HCEC 1CT (cell line): Measurements from ENCODE around the gene CPSF4L.

Experiments used
- DNase-seq: peaks from one replicate; pipeline ENCODE4 v3.0.0-alpha.2; 2017

Gene CPSF4L

DNA sequence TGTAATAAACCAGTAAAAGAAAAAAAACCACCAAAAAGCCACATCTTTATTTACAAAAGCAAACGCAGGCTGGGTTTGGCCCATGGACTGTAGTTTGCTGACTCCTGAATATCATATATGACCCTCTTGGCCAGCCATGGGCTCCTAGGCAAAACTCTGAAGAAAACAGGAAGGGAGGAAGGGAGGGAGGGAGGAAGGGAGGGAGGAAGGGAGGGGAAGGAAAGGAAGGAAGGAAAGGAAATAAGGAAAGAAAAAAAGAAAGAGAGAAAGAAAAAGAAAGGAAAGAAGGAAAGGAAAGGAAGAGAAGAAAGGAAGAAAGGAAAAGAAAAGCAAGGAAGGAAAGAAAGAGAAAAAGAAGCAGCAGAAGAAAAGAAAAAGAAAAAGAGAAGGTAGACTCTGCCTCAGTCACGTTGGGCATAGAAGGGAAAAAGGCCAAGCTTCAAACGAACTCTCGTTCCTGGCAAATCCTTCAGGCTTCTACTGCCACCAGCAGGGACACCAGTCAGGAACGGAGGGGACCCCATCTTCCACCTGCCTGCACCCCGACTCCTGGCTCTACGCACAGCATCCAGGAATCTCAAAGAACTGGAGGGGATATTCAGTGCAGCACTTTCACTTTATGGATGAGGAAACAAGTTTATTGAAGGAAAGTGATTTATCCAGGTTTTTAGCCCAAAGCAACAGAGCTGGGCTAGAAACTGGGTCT is 28.0 kb upstream of the CPSF4L start:
- no peak for DNase-seq

DNA sequence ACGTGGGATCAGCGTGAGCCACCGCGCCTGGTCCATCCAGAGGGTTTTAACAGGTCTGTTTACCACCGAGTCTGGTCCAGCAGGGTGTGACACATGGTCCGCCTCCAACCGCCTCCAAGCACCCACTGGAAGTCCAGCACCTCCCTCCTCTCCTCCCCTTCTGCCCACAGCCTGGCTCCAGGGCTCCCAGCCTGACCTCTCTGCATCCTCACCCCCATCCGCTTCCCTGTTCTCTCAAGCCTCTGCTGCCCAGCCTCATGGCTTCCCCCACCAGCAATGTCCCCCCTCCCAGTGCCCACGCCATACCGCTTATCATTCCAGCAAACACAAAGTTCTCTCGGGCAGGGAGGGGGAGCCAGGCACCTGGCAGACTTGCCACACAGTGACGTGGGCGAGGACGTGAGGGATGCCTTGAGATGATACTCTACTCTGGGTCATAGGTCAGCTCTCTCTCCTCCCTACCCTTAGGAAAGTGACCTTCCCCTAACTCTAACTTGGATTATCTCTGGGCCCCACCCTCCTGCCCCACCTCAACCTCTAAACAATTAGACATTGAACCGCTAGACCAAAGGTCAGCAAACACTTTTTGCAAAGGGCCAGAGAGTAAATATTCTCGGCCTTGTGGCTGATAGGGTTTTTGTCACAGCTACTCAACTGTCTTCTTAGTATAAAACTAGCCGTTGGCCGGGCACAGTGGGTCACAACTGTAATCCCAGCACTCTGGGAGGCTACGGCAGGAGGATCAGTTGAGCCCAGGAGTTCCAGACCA is 27.0 kb upstream of the CPSF4L start:
- no peak for DNase-seq

DNA sequence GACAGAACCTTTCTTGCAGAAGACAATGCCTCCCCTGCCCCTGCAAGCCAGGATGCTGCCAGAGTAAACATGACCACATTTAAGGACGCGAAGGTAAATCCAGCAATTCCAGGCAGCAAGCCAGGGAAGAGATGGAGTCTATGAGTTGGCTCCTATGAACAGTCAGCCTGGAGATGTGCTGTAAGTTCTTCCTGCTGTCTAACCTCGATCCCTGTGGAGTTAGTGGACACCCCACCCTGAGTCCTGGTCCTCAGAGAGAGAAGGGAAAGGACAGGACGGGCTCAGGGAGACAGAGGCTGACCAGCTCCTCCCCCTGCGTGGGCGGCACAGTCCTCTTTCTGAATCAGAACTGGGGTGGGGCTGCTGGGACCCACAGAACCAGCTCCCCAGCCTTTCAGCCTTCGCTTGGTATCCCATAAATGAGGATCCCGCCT is 25.2 kb upstream of the CPSF4L start:
- DNase-seq: no peak

DNA sequence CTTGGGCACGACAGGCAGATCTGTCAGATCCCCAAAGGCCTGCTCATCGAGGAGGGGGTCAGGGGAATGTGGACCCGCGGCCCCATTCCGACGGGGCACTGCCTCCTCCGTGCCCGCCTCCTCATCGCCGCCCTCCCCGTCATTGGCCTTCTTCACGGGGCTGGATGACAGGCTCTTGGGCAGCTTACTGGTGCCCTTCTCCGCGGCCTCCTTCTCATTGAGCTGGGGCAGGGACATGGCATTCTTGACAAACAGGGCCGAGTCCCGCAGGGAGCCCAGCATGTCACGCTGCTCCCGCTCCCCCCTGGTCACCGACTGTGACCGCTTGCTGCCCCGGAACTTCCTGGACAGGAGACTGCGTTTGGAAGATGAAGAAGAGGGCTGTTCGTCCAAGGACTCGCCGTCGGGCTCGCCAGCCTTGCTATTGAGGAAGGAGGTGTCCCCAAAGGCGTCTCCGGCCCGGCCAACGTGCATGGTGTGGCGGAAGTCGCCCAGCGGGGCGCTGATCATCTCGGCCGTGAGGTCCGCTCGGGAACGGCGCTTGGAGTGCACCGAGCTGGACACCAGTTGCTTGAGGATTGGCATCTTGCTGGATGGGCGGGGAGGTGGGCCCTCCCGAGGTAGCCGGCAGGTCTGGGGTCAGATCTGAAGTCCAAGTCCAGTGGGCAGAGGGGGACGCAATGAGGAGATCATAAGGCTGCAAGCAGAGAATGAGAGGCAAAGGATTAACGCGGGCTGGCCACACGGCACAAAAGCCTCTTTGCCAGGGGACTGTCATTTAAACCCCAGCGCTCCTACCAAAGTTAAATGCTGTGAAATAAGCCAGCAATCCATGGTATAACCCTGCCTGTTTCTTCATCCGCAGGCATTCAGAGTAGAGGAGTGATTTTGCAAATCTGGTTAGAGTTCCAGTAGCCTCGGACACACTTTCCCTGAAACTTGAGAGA is 24.5 kb upstream of the CPSF4L start:
- no peak for DNase-seq

GRCh38 chr17:73285603-73285908 is 23.9 kb upstream of the CPSF4L start:
- DNase-seq: no peak

DNA sequence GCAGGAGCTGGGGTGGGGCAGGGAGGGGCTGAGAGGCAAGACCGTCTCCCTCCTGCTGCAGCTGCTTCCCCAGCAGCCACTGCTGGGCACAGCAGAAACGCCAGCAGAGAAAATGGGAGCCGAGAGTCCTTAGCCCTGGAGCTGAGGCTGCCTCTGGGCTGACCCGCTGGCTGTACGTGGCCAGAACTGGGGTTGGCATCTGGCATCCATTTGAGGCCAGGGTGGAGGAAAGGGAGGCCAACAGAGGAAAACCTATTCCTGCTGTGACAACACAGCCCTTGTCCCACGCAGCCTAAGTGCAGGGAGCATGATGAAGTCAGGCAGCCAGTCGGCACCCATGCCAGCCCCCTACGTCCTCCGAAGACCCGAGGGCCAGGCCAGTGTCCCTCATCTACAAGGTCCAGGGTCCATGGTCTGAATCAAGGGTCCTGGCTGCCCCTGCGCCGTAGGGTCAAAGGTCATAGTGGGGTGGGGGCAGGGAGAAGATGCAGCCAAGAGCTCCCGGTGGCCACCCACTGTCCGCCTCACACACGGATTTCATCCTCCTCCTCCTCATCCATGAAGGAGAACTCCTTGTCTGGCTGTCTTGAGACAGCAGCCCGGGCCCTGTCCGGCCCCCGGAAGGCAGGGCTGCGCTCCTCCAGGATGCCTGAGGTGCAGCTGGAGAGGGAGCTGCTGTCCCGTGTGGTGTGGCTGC is 23.4 kb upstream of the CPSF4L start:
- no peak for DNase-seq

- DNase-seq: no peak
Observed at GRCh38 chr17:73284354-73284753, 22.7 kb upstream of the CPSF4L start.

- DNase-seq: no peak
Observed at GRCh38 chr17:73283841-73284282, 22.2 kb upstream of the CPSF4L start.

GRCh38 chr17:73283250-73283649 is 21.6 kb upstream of the CPSF4L start:
- DNase-seq: no peak

GRCh38 chr17:73282629-73283028 is 20.9 kb upstream of the CPSF4L start:
- DNase-seq: no peak

DNA sequence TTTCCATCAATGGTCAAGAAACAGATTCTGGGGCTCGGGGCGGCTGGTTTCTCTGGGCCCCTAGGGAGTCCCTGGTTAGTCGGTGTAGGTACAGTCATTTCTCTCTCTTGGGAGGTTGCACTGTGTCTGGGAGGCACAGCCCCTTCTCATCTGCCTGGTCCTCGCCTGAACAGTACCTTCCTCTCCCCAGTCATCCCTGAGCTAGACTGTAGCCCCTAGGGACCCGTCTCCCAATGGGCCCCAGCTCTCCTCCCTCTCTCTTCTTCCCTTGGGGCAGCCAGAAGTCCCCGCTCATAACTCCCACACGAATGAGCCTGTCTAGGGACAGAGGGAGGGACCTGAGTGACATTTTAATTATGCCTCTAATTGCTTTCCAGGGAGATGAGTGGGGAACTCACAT is 20.2 kb upstream of the CPSF4L start:
- DNase-seq: no peak

DNA sequence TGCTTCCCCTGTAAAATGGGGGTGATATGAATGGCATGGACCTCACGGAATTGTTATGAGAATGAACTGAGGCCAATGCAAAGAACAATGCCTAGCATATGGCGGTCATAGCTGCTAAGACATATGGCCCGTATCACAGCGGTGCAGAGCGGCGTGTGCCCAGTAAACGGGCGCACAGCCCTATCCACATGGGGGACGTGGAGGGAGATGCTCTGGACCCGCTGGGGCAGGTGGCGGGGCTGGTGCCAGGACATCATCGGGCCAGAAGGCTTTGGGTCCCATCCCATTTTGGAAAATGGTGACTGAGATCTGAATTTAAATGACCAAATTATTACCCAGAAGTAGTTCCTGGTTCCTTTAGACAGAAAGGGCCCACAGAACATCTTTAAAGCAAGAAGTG is 18.5 kb upstream of the CPSF4L start:
- DNase-seq: no peak

DNA sequence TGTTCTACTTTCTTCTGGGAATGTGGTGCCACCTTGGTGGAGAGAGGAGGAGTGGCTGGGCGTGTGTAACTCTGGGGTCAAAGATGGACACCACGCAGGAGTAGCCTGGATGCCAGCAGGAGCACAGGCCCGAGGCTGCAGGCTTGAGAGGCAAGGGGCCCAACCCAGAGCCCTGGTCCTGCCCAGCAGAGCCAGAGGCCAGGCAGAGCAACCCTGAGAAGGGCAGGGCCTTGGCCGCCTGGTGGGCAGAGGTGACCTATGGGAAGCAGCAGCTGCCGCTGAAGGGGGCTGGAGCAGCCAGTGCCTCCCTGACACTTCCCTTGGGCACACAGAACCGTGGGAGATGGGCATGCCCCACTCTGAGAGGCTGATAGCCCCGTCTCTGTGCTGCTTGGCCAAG is 18.0 kb upstream of the CPSF4L start:
- no peak for DNase-seq

DNA sequence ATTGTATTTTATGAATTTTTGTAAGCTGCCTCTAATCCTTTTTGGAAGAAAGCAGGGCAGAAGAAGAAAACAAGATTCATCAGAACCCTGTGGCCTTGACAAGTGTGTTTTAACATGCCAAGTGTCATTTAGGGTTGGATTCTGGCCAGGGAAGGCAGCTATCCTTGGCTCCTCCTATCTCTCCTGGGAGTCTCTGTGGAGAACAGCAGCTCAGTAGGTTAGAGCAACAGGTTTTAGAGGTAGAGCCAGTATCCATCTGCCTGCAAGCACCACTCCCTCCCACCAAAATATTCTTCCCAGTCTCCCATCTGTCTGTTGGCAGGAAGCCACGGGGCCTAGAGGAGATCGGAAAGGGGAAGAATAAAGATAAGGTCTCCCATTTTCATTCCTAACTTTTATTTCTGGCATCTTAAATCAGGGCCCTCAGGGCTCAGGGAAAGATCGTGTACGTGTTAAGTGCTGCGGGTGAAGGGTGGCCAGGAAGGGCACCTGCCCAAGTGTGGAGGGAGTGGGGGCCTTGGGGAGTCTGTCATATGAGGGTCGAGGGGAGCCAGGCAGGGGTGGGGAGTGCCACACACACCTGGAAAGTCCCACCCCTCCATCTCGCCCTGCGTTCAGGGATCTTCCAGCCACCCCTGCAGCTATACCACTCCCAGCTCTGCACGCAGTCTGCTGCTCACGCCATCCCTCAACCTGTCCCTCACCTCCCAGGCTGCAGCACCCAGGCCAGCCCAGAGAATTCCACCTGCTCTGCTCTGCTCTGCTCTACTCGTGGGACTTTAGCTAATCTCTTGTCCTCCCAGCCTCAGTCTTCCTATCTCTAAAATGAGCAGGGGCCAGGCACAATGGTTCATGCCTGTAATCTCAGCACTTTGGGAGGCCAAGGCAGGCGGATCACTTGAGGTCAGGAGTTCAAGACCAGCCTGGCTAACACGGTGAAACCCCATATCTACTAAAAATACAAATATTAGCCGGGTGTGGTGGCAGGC is 17.1 kb upstream of the CPSF4L start:
- DNase-seq: no peak

- DNase-seq: no peak
Observed at GRCh38 chr17:73278049-73278464, 16.4 kb upstream of the CPSF4L start.

GRCh38 chr17:73274490-73274889 is 12.8 kb upstream of the CPSF4L start:
- DNase-seq: no peak

- DNase-seq: no peak
Observed at GRCh38 chr17:73272906-73273218, 11.2 kb upstream of the CPSF4L start.

GRCh38 chr17:73271072-73271471 is 9.4 kb upstream of the CPSF4L start:
- DNase-seq: no peak

DNA sequence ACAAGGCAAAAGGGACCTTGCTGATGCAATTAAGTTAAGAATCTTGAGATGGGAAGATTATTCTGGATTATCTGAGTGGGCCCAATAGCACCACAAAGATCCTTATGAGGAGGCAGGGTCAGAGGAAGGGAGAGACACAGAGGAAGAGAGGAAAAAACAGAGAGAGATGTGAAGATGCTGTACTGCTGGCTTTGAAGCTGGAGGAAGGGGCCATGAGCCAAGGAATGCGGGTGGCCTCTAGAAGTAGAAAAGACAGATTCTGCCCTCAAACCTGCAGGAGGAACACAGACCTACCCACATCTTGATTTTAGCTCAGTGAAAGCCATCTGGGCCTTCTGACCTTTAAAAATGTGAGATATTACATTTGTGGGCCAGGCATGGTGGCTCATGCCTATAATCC is 8.1 kb upstream of the CPSF4L start:
- no peak for DNase-seq

DNA sequence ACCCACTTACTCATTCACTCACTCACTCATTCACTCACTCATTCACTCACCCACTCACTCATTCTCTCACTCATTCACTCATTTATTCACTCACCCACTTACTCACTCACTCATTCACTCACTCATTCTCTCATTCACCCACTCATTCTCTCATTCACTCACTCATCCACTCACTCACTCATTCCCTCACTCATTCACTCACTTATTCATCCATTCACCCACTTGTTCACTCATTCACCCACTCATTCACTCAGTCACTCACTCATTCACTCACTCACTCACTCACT is 7.6 kb upstream of the CPSF4L start:
- no peak for DNase-seq

DNA sequence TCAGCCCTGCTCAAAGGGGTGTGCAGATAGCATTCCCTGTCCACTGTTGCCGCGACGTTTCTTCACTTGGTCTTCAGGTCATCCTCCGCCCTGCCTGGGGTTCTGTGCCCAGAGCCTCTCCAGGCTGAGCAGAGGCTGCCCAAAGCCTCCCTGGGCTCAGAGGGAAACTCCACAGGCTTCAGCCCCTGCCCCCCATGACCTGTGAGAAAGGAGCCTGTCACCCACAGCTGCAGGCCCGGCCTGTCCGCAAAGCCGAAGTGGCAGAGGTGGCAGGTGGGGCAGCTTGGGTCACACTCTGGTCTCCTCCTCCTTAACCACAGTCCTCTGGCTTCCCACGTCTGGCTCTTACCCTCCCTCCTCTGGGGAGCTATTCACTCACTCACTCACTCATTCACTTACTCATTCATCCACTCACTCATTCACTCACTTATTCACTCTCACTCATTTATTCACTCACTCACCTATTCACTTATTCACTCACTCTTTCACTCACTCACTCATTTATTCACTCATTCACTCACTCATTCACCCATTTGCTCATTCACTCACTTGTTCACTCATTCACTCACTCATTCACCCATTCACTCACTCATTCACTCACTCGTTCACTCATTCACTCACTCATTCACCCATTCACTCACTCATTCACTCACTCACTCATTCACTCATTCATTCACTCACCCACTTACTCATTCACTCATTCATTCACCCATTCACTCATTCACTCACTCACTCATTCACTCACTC is 7.1 kb upstream of the CPSF4L start:
- no peak for DNase-seq
